ENCODE data around the gene METTL23.
"Not testable (repeated sequence)": the region's sequence is repeated elsewhere in the genome, so short reads cannot be mapped to it uniquely, and the experiment has no call there.

METTL23 gene

GRCh38 chr17:76744747-76745146 is 18.1 kb downstream of the METTL23 start:
- Mint-ChIP-seq H3K27ac (no peak overlapping the region), H3K27me3 (ENCODE audit: low read depth) (no peaks in the 10 kb centered on the region), H3K9me3 (no peaks in the 10 kb centered on the region), H3K4me1 (ENCODE audit: low read depth) (peaks cover 16% of the 10 kb centered on the region), H3K36me3 (ENCODE audit: low read depth) (peaks cover 42% of the 10 kb centered on the region), H3K4me3 (no peak overlapping the region)

- H3K4me1 Mint-ChIP-seq (ENCODE audit: low read depth), result peaks cover 15% of the 10 kb centered on the region
- H3K9me3 Mint-ChIP-seq; H3K27me3 Mint-ChIP-seq (ENCODE audit: low read depth); H3K4me3 Mint-ChIP-seq; H3K27ac Mint-ChIP-seq: not testable (repeated sequence)
- peaks cover 45% of the 10 kb centered on the region for H3K36me3 Mint-ChIP-seq (ENCODE audit: low read depth)
Measured at GRCh38 chr17:76745785-76746184, 19.1 kb downstream of the METTL23 start.

DNA sequence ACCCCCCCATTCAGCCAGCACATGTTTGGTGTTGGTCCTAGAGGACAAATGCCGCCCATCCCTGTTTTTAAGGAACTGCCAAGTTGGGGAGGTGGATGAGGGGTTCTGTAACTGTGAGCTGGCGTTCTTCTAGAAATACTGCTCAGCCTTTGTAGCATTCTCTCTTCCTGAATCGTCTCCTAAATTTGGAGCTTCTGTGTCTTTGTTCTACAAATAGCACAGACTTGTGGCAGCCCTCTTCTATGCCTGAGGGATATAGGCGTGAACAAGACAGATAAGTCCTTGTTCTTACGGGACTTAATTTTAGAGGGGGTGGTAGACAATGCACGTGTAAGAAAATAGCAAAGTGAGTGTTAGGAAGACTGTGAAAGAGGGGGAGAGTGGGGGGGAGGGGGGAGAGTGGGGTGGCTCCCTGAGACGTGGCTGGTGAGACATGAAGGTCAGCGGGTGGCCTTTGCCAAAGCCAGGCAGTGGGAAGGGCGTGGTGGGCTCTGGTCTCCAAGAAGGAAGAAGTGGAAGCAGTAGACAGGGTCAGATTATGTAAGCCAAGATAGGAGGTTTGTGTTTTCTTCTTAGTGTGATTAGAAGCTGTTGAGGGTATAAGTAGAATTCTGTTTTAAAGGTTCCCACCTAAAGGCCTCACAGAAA is 21.2 kb downstream of the METTL23 start:
- Mint-ChIP-seq H3K27me3 (ENCODE audit: low read depth) (no peaks in the 10 kb centered on the region), H3K4me1 (ENCODE audit: low read depth) (peaks cover 20% of the 10 kb centered on the region), H3K27ac (no peak overlapping the region), H3K36me3 (ENCODE audit: low read depth) (peaks cover 43% of the 10 kb centered on the region), H3K9me3 (no peaks in the 10 kb centered on the region), H3K4me3 (no peak overlapping the region)

DNA sequence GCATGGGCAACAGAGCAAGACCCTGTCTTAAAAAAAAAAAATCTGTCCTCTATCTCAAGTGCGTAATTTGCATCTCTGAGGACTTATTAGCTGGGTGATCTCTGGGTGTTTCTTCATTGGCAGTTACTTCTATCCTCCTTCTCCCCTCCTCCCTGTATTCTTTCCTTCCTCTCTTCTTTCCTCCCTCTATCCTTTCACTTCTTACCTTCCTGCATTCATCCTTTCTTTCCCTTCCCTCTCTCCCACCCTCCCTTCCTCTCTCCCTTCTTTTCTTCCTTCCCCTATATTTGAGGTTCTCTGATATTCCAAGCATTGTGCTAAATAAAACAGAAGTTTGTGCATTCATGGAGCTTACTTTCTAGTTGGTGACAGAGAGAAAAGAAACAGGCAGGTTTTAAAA is 22.0 kb downstream of the METTL23 start:
- H3K4me3 Mint-ChIP-seq, result no peak overlapping the region
- H3K36me3 Mint-ChIP-seq (ENCODE audit: low read depth), result peaks cover 47% of the 10 kb centered on the region
- H3K9me3 Mint-ChIP-seq, result no peaks in the 10 kb centered on the region
- H3K4me1 Mint-ChIP-seq (ENCODE audit: low read depth), result peaks cover 28% of the 10 kb centered on the region
- H3K27ac Mint-ChIP-seq, result no peak overlapping the region
- H3K27me3 Mint-ChIP-seq (ENCODE audit: low read depth), result no peaks in the 10 kb centered on the region

DNA sequence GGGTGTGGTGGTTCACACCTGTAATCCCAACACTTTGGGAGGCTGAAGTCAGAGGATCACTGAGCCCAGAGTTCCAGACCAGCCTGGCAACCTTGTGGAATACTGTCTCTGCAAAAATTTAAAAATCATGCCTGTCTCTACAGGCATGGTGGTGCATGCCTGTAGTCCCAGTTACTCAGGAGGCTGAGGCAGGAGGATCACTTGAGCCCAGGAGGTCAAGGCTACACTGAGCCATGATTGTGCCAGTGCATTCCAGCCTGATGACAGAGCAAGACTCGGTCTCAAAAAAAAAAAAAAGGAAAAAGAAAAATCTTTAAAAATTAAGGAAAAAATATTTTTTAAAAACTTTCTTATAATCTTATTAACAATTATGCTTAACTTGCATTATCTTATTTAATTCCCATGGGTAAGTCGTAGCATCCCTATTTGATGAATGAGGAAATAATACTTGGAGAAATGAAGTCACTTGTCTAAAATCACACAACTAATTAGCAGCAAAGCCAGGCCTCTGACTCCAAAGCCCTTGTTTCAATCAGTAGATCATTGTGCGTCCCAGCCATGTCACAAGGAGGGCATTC is 24.9 kb downstream of the METTL23 start:
- H3K4me3 Mint-ChIP-seq, result no peak overlapping the region
- H3K4me1 Mint-ChIP-seq (ENCODE audit: low read depth), result peaks cover 21% of the 10 kb centered on the region

GRCh38 chr17:76752006-76752405 is 25.4 kb downstream of the METTL23 start:
- peak overlapping the region; percentile 84 for H3K27ac Mint-ChIP-seq
- H3K27me3 Mint-ChIP-seq (ENCODE audit: low read depth), result no peaks in the 10 kb centered on the region
- no peaks in the 10 kb centered on the region for H3K9me3 Mint-ChIP-seq
- H3K4me1 Mint-ChIP-seq (ENCODE audit: low read depth), result peaks cover 21% of the 10 kb centered on the region
- H3K4me3 Mint-ChIP-seq, result peak overlapping the region; percentile 65
- H3K36me3 Mint-ChIP-seq (ENCODE audit: low read depth), result peaks cover 26% of the 10 kb centered on the region

More for the DNA sequence above, 24.9 kb downstream of the METTL23 start:
- H3K36me3 Mint-ChIP-seq (ENCODE audit: low read depth), result peaks cover 24% of the 10 kb centered on the region
- no peaks in the 10 kb centered on the region for H3K9me3 Mint-ChIP-seq
- H3K27me3 Mint-ChIP-seq (ENCODE audit: low read depth), result no peaks in the 10 kb centered on the region
- H3K27ac Mint-ChIP-seq, result no peak overlapping the region

DNA sequence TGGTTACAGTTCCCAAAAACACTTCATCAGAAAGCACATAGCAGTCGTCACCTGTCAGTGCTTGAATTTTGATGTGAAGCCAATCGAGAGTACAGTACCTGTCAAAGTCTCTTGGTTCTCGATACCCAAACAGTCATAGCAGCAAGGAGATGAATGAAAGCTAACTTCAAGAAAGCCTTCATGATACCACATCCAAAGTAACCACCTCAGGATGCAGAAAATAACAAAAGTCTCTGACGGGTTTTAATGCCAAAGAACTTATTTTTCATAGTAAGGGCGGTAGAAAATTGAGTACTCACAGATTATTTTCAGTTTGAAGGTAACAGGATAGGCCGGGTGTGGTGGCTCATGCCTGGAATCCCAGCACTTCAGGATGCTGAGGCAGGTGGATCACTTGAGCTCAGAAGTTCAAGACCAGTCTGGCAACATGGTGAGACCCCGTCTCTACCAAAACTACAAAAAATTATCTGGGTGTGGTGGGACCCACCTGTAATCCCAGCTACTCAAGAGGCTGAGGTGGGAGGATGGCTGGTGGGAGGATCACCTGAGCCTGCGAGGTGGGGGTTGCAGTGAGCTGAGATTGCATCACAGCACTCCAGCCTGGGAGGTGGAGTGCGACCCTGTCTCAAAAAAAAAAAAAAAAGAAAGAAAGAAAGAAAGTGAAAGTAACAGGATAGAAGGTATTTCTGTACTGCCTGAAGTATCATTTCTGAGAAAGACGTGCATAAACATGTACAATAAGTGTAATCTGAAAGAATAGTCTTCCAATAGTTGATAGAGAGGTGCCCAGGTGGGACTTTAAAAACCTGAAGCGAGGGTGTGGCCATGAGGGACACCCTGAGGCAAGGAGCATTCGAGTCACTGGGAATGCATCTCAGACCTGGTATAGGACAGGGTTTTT is 26.7 kb downstream of the METTL23 start:
- peaks cover 21% of the 10 kb centered on the region for H3K4me1 Mint-ChIP-seq (ENCODE audit: low read depth)
- peaks cover 26% of the 10 kb centered on the region for H3K36me3 Mint-ChIP-seq (ENCODE audit: low read depth)
- no peaks in the 10 kb centered on the region for H3K27me3 Mint-ChIP-seq (ENCODE audit: low read depth)
- H3K4me3 Mint-ChIP-seq, result peak overlapping the region; percentile 86
- H3K9me3 Mint-ChIP-seq, result no peaks in the 10 kb centered on the region
- H3K27ac Mint-ChIP-seq, result peak overlapping the region; percentile 89

GRCh38 chr17:76755285-76755684 is 28.6 kb downstream of the METTL23 start:
- Mint-ChIP-seq H3K27me3 (ENCODE audit: low read depth) (no peaks in the 10 kb centered on the region), H3K27ac (no peak overlapping the region), H3K4me3 (no peak overlapping the region), H3K36me3 (ENCODE audit: low read depth) (peaks cover 16% of the 10 kb centered on the region), H3K9me3 (no peaks in the 10 kb centered on the region), H3K4me1 (ENCODE audit: low read depth) (peaks cover 18% of the 10 kb centered on the region)

- Mint-ChIP-seq H3K27ac (no peak overlapping the region), H3K4me3 (no peak overlapping the region), H3K27me3 (ENCODE audit: low read depth) (no peaks in the 10 kb centered on the region), H3K9me3 (no peaks in the 10 kb centered on the region), H3K4me1 (ENCODE audit: low read depth) (peaks cover 15% of the 10 kb centered on the region), H3K36me3 (ENCODE audit: low read depth) (peaks cover 15% of the 10 kb centered on the region)
Measured at GRCh38 chr17:76757256-76757655, 30.6 kb downstream of the METTL23 start.

GRCh38 chr17:76758570-76758969 is 31.9 kb downstream of the METTL23 start:
- Mint-ChIP-seq H3K27me3 (ENCODE audit: low read depth) (no peaks in the 10 kb centered on the region), H3K4me3 (no peak overlapping the region), H3K9me3 (no peaks in the 10 kb centered on the region), H3K36me3 (ENCODE audit: low read depth) (peaks cover 11% of the 10 kb centered on the region), H3K4me1 (ENCODE audit: low read depth) (peaks cover 5% of the 10 kb centered on the region), H3K27ac (no peak overlapping the region)

GRCh38 chr17:76772842-76773525 is 46.3 kb downstream of the METTL23 start:
- Mint-ChIP-seq H3K4me3 (peak overlapping the region; percentile 43), H3K27me3 (ENCODE audit: low read depth) (no peaks in the 10 kb centered on the region), H3K9me3 (no peaks in the 10 kb centered on the region), H3K4me1 (ENCODE audit: low read depth) (peaks cover 13% of the 10 kb centered on the region), H3K36me3 (ENCODE audit: low read depth) (peaks cover 37% of the 10 kb centered on the region), H3K27ac (peak overlapping the region; percentile 73)

DNA sequence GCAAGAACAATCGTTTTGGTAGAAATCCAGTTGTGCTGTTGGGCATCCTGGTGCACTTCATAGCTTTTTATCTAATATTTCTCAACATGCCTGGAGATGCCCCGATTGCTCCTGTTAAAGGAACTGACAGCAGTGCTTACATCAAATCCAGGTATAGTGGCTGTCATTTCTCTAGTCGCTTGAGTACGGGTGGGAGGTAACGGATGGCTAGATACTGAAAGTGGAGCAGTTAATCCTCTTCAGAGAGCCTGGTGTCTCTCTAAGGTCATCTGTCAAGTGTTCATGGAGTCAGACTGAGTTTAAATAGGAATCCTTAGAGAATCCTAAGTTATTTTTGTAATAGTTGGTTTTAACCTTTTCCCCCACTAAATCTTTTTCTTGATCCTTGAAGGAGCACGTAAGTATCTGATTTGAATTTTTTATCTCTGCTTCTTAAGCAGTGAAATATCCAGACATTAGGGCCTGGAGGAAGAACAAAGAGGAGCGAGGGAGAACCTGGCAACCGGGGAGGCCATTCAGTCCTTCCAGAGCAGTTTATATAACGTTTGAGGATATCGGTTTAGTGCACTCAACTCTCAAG is 48.5 kb downstream of the METTL23 start:
- Mint-ChIP-seq H3K27me3 (ENCODE audit: low read depth) (no peaks in the 10 kb centered on the region), H3K4me3 (no peak overlapping the region), H3K27ac (no peak overlapping the region), H3K9me3 (no peaks in the 10 kb centered on the region), H3K4me1 (ENCODE audit: low read depth) (peaks cover 17% of the 10 kb centered on the region), H3K36me3 (ENCODE audit: low read depth) (peaks cover 36% of the 10 kb centered on the region)

DNA sequence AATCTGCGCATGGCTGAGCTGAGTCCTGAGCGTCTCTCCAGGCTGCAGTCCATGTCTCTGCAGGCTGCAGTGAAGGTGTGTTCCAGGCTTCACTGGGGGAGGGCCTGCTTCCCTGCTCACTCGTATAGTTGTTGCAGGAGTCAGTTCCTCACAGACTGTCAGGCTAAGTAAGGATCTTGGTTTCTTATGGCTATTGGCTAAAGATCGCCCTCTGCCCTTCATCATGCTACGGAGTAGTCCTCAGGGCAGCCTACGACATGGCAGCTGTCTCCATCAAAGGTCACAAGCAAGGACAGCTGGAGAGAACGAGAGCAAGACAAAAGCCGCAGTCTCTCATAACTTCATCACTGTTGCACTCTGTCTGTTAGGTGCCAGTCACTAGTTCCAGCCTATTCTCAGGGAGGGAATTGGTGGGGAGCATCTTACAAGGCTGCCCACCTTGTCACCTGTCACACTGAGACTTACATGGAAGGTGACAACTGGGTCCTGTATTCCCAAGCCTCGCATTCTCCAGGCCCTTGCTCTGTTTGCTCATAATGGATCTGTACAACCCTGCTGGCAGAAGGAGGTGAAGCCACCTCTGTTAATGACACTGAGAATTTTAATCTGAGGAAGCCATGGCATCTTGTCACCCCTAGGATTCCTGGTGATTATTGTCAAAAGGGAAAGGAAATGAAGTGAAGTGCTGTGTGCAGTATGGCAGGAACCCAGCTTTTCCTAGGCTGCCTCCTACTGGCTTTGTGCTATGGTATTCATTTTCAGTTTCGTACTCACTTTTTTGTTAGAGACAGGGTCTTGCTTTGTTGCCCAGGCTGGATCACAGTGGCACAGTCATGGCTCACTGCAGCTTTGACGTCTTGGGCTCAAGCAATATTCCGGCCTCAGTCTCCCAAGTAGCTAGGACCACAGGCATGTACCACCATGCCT is 54.7 kb downstream of the METTL23 start:
- no peaks in the 10 kb centered on the region for H3K27me3 Mint-ChIP-seq (ENCODE audit: low read depth)
- H3K4me3 Mint-ChIP-seq, result no peak overlapping the region
- H3K36me3 Mint-ChIP-seq (ENCODE audit: low read depth), result peaks cover 11% of the 10 kb centered on the region
- no peak overlapping the region for H3K27ac Mint-ChIP-seq
- H3K9me3 Mint-ChIP-seq, result no peaks in the 10 kb centered on the region
- peaks cover 7% of the 10 kb centered on the region for H3K4me1 Mint-ChIP-seq (ENCODE audit: low read depth)
